Measurements from ENCODE around the gene MEF2C.

The MEF2C gene

GRCh38 chr5:88826646-88827585 lies 56.1 kb downstream of the MEF2C start:
- DNase-seq = no peak

GRCh38 chr5:88825584-88826315 lies 57.2 kb downstream of the MEF2C start:
- DNase-seq = no peak

- no peak for DNase-seq
Observed at GRCh38 chr5:88824892-88825583, 57.9 kb downstream of the MEF2C start.

- DNase-seq = no peak
Observed at GRCh38 chr5:88824141-88824540, 58.8 kb downstream of the MEF2C start.

GRCh38 chr5:88823201-88823600 lies 59.8 kb downstream of the MEF2C start:
- DNase-seq = no peak

- no peak for DNase-seq
Observed at GRCh38 chr5:88821161-88821560, 61.8 kb downstream of the MEF2C start.

- no peak for DNase-seq
Observed at GRCh38 chr5:88820581-88820980, 62.4 kb downstream of the MEF2C start.

- no peak for DNase-seq
Observed at GRCh38 chr5:88819301-88819999, 63.5 kb downstream of the MEF2C start.

GRCh38 chr5:88818296-88818695 lies 64.7 kb downstream of the MEF2C start:
- no peak for DNase-seq

- no peak for DNase-seq
Observed at GRCh38 chr5:88816195-88816594, 66.8 kb downstream of the MEF2C start.

- DNase-seq = no peak
Observed at GRCh38 chr5:88815050-88815789, 67.8 kb downstream of the MEF2C start.

GRCh38 chr5:88813805-88814575 lies 69.0 kb downstream of the MEF2C start:
- no peak for DNase-seq

- no peak for DNase-seq
Observed at GRCh38 chr5:88813244-88813643, 69.7 kb downstream of the MEF2C start.

- no peak for DNase-seq
Observed at GRCh38 chr5:88808153-88808552, 74.8 kb downstream of the MEF2C start.

- DNase-seq = no peak
Observed at GRCh38 chr5:88807327-88807726, 75.7 kb downstream of the MEF2C start.

- no peak for DNase-seq
Observed at GRCh38 chr5:88806338-88806737, 76.6 kb downstream of the MEF2C start.

- DNase-seq = no peak
Observed at GRCh38 chr5:88805151-88805784, 77.7 kb downstream of the MEF2C start.

GRCh38 chr5:88804444-88804843 lies 78.5 kb downstream of the MEF2C start:
- no peak for DNase-seq

- DNase-seq = no peak
Observed at GRCh38 chr5:88803309-88803708, 79.7 kb downstream of the MEF2C start.

- DNase-seq = no peak
Observed at GRCh38 chr5:88799938-88800535, 82.9 kb downstream of the MEF2C start.

Measured in activated CD4-positive, alpha-beta T cell treated with anti-CD3 and anti-CD28 coated beads, Interleukin-2, amount 50 U/mL, for 4 hours (primary cell).